GM20431 (cell line): ENCODE results near the gene DROSHA.
"Not testable (repeated sequence)": the region's sequence is repeated elsewhere in the genome, so short reads cannot be mapped to it uniquely, and the experiment has no call there.

Experiments
- in situ Hi-C: fragments of 300-500 bp; cut with MseI, MboI; formaldehyde crosslinking; loops from one replicate; pipeline ENCODE4 v1.15.0; 2020; ENCODE audit warnings: low sequenced_read_pairs; ENCODE audit not compliant: unreplicated experiment

DROSHA gene

GRCh38 chr5:31361704-31362528, 170.0 kb downstream of the DROSHA start:
- in situ Hi-C loops, result not testable (repeated sequence)

- in situ Hi-C loops, result no loop called here
Observed at GRCh38 chr5:31361234-31361633, 170.7 kb downstream of the DROSHA start.

- in situ Hi-C loops, result no loop called here
Observed at GRCh38 chr5:31359839-31360238, 172.1 kb downstream of the DROSHA start.

GRCh38 chr5:31357038-31357437, 174.9 kb downstream of the DROSHA start:
- in situ Hi-C loops, result no loop called here

GRCh38 chr5:31355337-31355736, 176.6 kb downstream of the DROSHA start:
- in situ Hi-C loops, result no loop called here
